Ascending aorta (tissue), 2 donors: ENCODE results near the gene MSI2. TPM values are rescaled to one million over a fixed set of nuclear protein-coding genes. Genes with fewer than 3 reads are reported as not detected.
A peak's percentile ranks its signal among the peaks of the same experiment; 100 is the strongest.

Experiments
- DNase-seq, 2 donors: peaks; one replicate each; pipeline ENCODE4 v3.0.0-alpha.2; 2019; ENCODE audit warnings: low spot score in 2 of 2
- H3K27ac ChIP-seq, 2 donors: fragments of 200-600 bp; sonication (generic); one replicate each; pipeline ENCODE4 v1.5.1; 2016 to 2017; ENCODE audit warnings: mild to moderate bottlenecking in 1 of 2
- H3K27me3 ChIP-seq: fragments of 200-600 bp; sonication (generic); one replicate; pipeline ENCODE4 v1.5.1; 2017
- H3K36me3 ChIP-seq, 2 donors: fragments of 200-600 bp; sonication (generic); one replicate each; pipeline ENCODE4 v1.5.1; 2016
- H3K4me1 ChIP-seq, 2 donors: fragments of 200-600 bp; sonication (generic); one replicate each; pipeline ENCODE4 v1.5.1; 2016 to 2017; ENCODE audit warnings: mild to moderate bottlenecking in 1 of 2
- H3K4me3 ChIP-seq, 2 donors: fragments of 200-600 bp; sonication (generic); one replicate each; pipeline ENCODE4 v1.5.1; 2016 to 2017; ENCODE audit warnings: mild to moderate bottlenecking in 1 of 2
- H3K9me3 ChIP-seq, 2 donors: fragments of 200-600 bp; sonication (generic); one replicate each; pipeline ENCODE4 v1.5.1; 2016
- CTCF ChIP-seq, 3 experiments: fragments of 200-600 bp in 2 of 3; fragments of 450-650 bp in 1 of 3; sonication (generic) in 2 of 3; IDR thresholded peaks; one replicate each; pipeline ENCODE4 v1.5.1; 2016 to 2019; ENCODE audit warnings: antibody characterized with exemption in 3 of 3, mild to moderate bottlenecking in 1 of 3, moderate library complexity in 1 of 3
- intact Hi-C: fragments of 100-400 bp; cut with DNase I; formaldehyde crosslinking; loops from one replicate; pipeline ENCODE4 v1.15.1; 2023
- total RNA-seq: library from RNA; depleted of rRNA; stranded (reverse); fragments of >200 nt; gene quantifications from one replicate; pipeline ENCODE4 v1.1.0, GENCODE V29; 2016

Gene MSI2
- total RNA-seq, 1 donor from 2014 or later, result 11.7 TPM

GRCh38 chr17:57285701-57286100 is 29.4 kb downstream of the MSI2 start:
- Histone ChIP-seq H3K27me3 (no peaks in the 10 kb centered on the region), H3K27ac (peak overlapping the region in 1 of 2 donors; percentile 20), H3K36me3 (no peaks in the 10 kb centered on the region), H3K4me1 (peaks cover 0 to 5% of the 10 kb centered on the region in 2 donors), H3K4me3 (no peak overlapping the region), H3K9me3 (no peaks in the 10 kb centered on the region)
- intact Hi-C loops, result no loop called here
- no peak for DNase-seq
- no peak for TF ChIP-seq CTCF (IDR thresholded peaks at IDR 0.05)

- H3K27me3 ChIP-seq, result no peaks in the 10 kb centered on the region
- H3K36me3 ChIP-seq, result no peaks in the 10 kb centered on the region
- no peak for DNase-seq
- no peaks in the 10 kb centered on the region for H3K9me3 ChIP-seq
- peaks cover 0 to 5% of the 10 kb centered on the region in 2 donors for H3K4me1 ChIP-seq
- TF ChIP-seq CTCF (IDR thresholded peaks at IDR 0.05), result no peak
- no peak overlapping the region for H3K27ac ChIP-seq
- intact Hi-C loops, result no loop called here
- H3K4me3 ChIP-seq, result no peak overlapping the region
Observed at GRCh38 chr17:57286399-57287105, 30.2 kb downstream of the MSI2 start.

GRCh38 chr17:57288040-57288772 is 31.9 kb downstream of the MSI2 start:
- Histone ChIP-seq H3K27me3 (no peaks in the 10 kb centered on the region), H3K27ac (peak overlapping the region in 1 of 2 donors; percentile 14), H3K36me3 (no peaks in the 10 kb centered on the region), H3K4me3 (peak overlapping the region; percentile 17 to 27), H3K9me3 (no peaks in the 10 kb centered on the region), H3K4me1 (peaks cover 0 to 5% of the 10 kb centered on the region in 2 donors)
- no peak for DNase-seq
- TF ChIP-seq CTCF (IDR thresholded peaks at IDR 0.05), result no peak
- intact Hi-C loops, result no loop called here

- TF ChIP-seq CTCF (IDR thresholded peaks at IDR 0.05), result no peak
- DNase-seq, result no peak
- intact Hi-C loops, result no loop called here
- Histone ChIP-seq H3K27me3 (no peaks in the 10 kb centered on the region), H3K4me1 (peaks cover 0 to 5% of the 10 kb centered on the region in 2 donors), H3K9me3 (no peaks in the 10 kb centered on the region), H3K4me3 (peak overlapping the region in 1 of 2 donors; percentile 17), H3K36me3 (no peaks in the 10 kb centered on the region), H3K27ac (peak overlapping the region in 1 of 2 donors; percentile 4)
Observed at GRCh38 chr17:57288773-57289121, 32.4 kb downstream of the MSI2 start.

- Histone ChIP-seq H3K27me3 (no peaks in the 10 kb centered on the region), H3K4me3 (no peak overlapping the region), H3K36me3 (peaks cover 0 to 2% of the 10 kb centered on the region in 2 donors), H3K4me1 (peaks cover 0 to 5% of the 10 kb centered on the region in 2 donors), H3K27ac (peak overlapping the region in 1 of 2 donors; percentile 4), H3K9me3 (no peaks in the 10 kb centered on the region)
- TF ChIP-seq CTCF (IDR thresholded peaks at IDR 0.05), result no peak
- intact Hi-C loops, result no loop called here
- no peak for DNase-seq
Observed at GRCh38 chr17:57289130-57289529, 32.8 kb downstream of the MSI2 start.
